ENCODE data around the gene SORBS1.

The SORBS1 gene

GRCh38 chr10:95333997-95334804 lies 227.0 kb downstream of the SORBS1 start:
- DNase-seq: no peak

GRCh38 chr10:95332666-95333249 lies 228.4 kb downstream of the SORBS1 start:
- no peak for DNase-seq

- no peak for DNase-seq
Observed at GRCh38 chr10:95331596-95332130, 229.5 kb downstream of the SORBS1 start.

GRCh38 chr10:95330966-95331453 lies 230.2 kb downstream of the SORBS1 start:
- DNase-seq: no peak

GRCh38 chr10:95329296-95329695 lies 231.9 kb downstream of the SORBS1 start:
- DNase-seq: no peak

- no peak for DNase-seq
Observed at GRCh38 chr10:95328013-95328412, 233.2 kb downstream of the SORBS1 start.

GRCh38 chr10:95327367-95327766 lies 233.8 kb downstream of the SORBS1 start:
- no peak for DNase-seq

GRCh38 chr10:95326396-95326795 lies 234.8 kb downstream of the SORBS1 start:
- no peak for DNase-seq

GRCh38 chr10:95325863-95326262 lies 235.3 kb downstream of the SORBS1 start:
- no peak for DNase-seq

- DNase-seq: no peak
Observed at GRCh38 chr10:95324436-95325268, 236.5 kb downstream of the SORBS1 start.

- DNase-seq: no peak
Observed at GRCh38 chr10:95321554-95322301, 239.4 kb downstream of the SORBS1 start.

- no peak for DNase-seq
Observed at GRCh38 chr10:95319239-95319638, 241.9 kb downstream of the SORBS1 start.

- DNase-seq: no peak
Observed at GRCh38 chr10:95315509-95315908, 245.7 kb downstream of the SORBS1 start.

GRCh38 chr10:95314192-95314918 lies 246.8 kb downstream of the SORBS1 start:
- DNase-seq: no peak

- DNase-seq: no peak
Observed at GRCh38 chr10:95312986-95313495, 248.1 kb downstream of the SORBS1 start.

- no peak for DNase-seq
Observed at GRCh38 chr10:95312257-95312656, 248.9 kb downstream of the SORBS1 start.

- DNase-seq: no peak
Observed at GRCh38 chr10:95309958-95310357, 251.2 kb downstream of the SORBS1 start.

- no peak for DNase-seq
Observed at GRCh38 chr10:95308389-95309302, 252.5 kb downstream of the SORBS1 start.

GRCh38 chr10:95306851-95307250 lies 254.3 kb downstream of the SORBS1 start:
- no peak for DNase-seq

GRCh38 chr10:95306318-95306650 lies 254.9 kb downstream of the SORBS1 start:
- no peak for DNase-seq
